GM18499 (cell line): Measurements from ENCODE around the gene DUS1L.

Experiments
- ATAC-seq: cut with Tn5 transposase; IDR thresholded peaks from one replicate; pipeline ENCODE4 v1.9.1; 2021; ENCODE audit warnings: moderate number of reproducible peaks; ENCODE audit not compliant: insufficient read depth, unreplicated experiment

The DUS1L gene

GRCh38 chr17:82065638-82066303 lies at the start of gene DUS1L:
Gene DUS1L (minus strand): TSS chr17:82065804. CDS start chr17:82065059, 745 bp downstream.
- no peak for ATAC-seq

GRCh38 chr17:82114872-82115271 lies 49.3 kb upstream of the DUS1L start:
- ATAC-seq, result no peak

GRCh38 chr17:82114447-82114846 lies 48.8 kb upstream of the DUS1L start:
- no peak for ATAC-seq

GRCh38 chr17:82113941-82114340 lies 48.3 kb upstream of the DUS1L start:
- no peak for ATAC-seq

GRCh38 chr17:82113422-82113821 lies 47.8 kb upstream of the DUS1L start:
- ATAC-seq, result no peak

- no peak for ATAC-seq
Observed at GRCh38 chr17:82112914-82113311, 47.3 kb upstream of the DUS1L start.

GRCh38 chr17:82112181-82112913 lies 46.7 kb upstream of the DUS1L start:
- no peak for ATAC-seq

- no peak for ATAC-seq
Observed at GRCh38 chr17:82110298-82110697, 44.7 kb upstream of the DUS1L start.

GRCh38 chr17:82108961-82109475 lies 43.4 kb upstream of the DUS1L start:
- no peak for ATAC-seq

- no peak for ATAC-seq
Observed at GRCh38 chr17:82108496-82108945, 42.9 kb upstream of the DUS1L start.

- no peak for ATAC-seq
Observed at GRCh38 chr17:82108038-82108437, 42.4 kb upstream of the DUS1L start.

GRCh38 chr17:82107341-82107860 lies 41.8 kb upstream of the DUS1L start:
- ATAC-seq, result no peak

GRCh38 chr17:82106688-82107305 lies 41.2 kb upstream of the DUS1L start:
- no peak for ATAC-seq

GRCh38 chr17:82105882-82106687 lies 40.5 kb upstream of the DUS1L start:
- no peak for ATAC-seq

GRCh38 chr17:82105417-82105881 lies 39.8 kb upstream of the DUS1L start:
- ATAC-seq, result no peak

GRCh38 chr17:82104797-82105416 lies 39.3 kb upstream of the DUS1L start:
- no peak for ATAC-seq

GRCh38 chr17:82103553-82104451 lies 38.2 kb upstream of the DUS1L start:
- ATAC-seq, result no peak
